GM19372 (cell line): ENCODE measurements around the gene EIF3F.
A peak's percentile ranks its signal among the peaks of the same experiment; 100 is the strongest.

Experiments used
- ATAC-seq: cut with Tn5 transposase; IDR thresholded peaks from one replicate; pipeline ENCODE4 v1.9.1; 2021; ENCODE audit warnings: mild to moderate bottlenecking, low read depth, moderate library complexity; ENCODE audit not compliant: unreplicated experiment

The EIF3F gene, protein sequence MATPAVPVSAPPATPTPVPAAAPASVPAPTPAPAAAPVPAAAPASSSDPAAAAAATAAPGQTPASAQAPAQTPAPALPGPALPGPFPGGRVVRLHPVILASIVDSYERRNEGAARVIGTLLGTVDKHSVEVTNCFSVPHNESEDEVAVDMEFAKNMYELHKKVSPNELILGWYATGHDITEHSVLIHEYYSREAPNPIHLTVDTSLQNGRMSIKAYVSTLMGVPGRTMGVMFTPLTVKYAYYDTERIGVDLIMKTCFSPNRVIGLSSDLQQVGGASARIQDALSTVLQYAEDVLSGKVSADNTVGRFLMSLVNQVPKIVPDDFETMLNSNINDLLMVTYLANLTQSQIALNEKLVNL

DNA sequence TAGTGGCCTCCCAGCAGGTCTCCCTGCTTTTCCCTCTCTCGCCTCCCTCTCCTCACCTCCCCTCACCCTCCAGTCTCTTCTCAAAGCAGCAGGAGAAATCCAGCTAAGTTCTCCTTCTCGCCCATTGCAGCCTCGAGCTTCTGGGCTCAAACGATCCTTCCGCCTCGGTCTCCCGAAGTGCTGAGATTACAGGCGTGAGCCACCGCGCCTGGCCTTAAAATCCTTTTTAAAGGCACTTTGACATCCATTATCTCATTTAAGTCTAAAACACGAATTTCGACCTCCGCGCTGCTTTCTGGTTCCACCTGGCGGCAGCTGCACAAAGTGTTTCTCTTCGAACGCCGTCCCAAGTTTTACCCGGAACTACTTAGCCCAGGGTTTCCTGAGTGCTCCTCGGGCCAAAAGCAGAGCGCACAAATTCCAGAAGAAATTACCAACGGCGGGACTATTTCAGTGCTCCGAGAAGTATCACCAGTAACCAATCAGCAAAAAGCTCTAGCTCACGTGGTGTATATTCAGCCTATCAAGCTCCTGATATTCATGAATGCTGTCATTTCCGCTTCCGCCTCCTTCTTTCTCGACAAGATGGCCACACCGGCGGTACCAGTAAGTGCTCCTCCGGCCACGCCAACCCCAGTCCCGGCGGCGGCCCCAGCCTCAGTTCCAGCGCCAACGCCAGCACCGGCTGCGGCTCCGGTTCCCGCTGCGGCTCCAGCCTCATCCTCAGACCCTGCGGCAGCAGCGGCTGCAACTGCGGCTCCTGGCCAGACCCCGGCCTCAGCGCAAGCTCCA, at the start of gene EIF3F:
Gene EIF3F (plus strand): TSS at position 570 of the 792 bp plus-strand sequence. CDS start 16 bp downstream, at position 586.
- peak; percentile 92 for ATAC-seq

DNA sequence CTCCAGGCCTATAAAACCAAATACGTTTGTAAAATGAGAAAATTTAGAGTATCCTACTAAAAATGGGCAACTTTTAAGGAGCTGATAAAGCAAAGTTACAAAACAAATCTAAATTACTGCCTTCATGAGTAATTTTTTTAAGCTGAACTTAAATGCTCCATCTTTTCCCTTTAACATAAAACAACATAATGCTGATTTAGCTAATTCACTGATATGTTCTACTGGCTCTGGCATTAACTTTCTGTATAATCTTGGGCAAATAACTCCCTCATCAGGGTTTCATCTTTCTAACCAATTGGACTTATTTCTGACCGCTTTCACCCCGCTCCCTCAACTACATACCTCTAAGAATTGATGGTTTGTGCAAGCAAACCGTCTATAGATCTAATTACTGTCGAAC, 46.0 kb upstream of the EIF3F start:
- ATAC-seq, result no peak

DNA sequence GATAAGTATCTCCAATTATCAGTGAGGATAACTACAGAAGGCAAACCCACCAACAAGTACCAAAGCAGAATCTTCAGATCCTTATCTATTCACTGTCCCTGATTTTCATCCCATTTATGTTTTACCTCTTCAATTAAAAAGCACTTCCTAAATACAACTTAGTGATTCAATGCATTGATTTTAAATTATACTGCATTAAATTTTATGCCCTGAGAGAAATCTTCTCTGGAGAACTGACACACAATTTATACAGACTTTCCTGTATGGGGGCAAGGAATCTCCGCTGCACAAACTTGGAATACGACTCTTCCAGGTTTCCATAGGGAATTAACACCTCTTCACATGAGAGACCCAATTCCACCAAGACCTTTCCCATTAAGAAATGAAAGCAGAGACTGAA, 45.5 kb upstream of the EIF3F start, which contains the start of gene OR10A3:
Gene OR10A3 (minus strand): TSS at position 101 of the 400 bp plus-strand sequence. CDS start 2,188 bp downstream, outside the sequence.
- no peak for ATAC-seq

DNA sequence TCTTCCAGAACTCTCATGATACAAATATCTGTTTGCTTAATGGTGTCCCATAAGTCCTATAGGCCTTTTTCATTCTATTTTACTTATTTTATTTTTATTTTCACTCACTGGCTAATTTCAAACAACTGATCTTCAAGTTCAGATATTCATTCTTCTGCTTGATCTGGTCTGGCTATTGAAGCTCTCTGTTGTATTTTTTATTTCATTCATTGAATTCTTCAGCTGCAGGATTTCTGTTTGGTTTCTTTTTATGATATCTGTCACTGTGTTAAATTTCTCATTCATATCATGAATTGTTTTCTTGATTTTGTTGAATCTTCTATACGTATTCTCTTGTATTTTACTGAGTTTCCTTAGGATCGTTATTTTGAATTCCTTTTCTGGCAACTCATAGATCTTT, 43.0 kb upstream of the EIF3F start:
- ATAC-seq, result no peak

DNA sequence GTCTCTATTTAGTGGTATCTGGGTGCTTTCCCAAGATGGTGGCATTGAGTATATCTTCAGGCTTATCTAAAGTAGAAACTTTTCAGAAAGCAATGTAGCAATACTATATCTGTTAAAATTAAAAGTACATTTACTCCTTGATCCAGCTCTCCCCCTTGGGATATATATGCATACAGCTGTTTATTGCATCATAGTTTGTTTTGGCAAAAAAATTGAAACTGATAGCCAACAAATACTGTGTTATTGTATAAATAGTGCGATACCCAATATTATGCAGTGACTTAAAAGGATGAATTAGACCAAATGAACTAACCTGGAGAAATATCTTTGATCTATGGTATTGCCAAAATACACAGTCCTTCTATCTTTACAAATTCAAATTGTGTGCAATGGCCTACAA, 37.2 kb upstream of the EIF3F start:
- ATAC-seq, result no peak

DNA sequence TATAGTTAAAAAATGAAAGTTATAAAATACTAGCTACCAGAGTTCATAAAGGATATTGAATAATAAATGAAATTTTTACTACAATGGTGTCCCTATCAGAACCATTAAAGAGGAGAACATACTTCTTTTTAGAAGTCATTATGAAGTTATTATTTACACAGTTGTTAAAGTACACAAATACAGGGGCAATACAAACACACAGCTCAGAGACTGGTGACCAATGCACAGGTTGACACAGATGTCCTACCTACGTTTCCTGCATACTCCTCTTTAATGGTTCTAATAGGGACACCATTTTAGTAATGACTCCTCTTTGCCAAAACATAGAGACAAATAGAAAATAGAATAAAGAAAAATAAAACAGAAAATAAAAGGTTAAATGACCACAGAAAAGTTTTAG, 31.9 kb upstream of the EIF3F start:
- ATAC-seq, result no peak

DNA sequence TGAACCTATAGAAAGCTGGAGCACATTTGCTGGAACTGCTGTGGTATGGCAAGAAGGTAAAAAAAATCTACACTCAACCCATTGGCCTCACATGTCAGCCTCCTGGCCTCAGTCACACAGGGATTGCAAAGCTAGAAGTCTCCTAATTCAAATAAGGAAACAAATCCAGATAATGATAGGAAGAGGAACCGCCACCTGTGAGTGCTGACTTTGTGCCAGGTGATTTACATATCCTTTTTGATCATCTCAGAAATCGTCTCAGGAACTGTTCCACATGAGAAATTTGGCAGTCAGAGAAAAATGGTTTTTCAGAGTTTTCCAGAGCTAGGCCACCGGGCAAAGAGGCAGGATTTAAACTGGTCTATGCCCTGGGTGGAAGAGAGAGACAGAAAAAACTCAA, 22.9 kb upstream of the EIF3F start:
- ATAC-seq, result no peak

DNA sequence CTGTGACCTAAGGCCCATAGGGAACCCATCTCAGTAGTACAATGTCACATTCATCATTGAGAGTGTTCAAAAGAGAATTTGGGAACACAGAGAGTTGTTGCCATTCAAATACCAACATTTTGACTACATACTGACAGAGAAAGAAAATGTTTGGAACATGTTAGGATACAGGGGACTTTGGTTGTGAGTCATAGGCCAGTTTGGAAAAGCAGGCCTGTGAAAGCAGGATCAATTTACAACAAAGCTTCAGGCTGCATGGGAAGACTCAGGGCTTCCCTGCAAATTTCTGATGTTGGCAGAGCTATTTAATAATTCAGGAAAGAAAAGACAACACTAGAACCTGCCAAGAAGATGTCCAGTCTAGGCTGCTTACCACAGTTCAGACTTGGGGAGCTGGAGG, 22.3 kb upstream of the EIF3F start:
- ATAC-seq, result no peak

DNA sequence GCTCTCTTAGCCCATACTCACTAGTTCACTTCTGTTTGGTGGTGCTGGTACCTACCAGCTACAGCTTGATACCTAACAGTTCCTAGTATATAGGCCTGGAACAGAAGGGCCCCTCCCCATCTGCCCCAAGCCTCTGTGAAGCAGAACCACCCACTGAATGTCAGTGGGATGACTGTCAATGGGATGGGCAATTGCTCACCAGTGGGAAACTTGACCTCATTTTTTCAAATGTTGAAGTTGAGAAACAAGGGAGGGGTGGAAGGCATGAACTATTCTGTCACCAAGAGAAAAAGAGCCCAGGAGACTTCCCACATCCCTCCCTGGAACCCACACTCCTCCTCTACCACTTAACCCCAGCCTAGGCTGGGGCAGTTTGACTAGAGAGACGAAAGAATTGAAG, 21.8 kb upstream of the EIF3F start, which contains the start of gene NLRP10:
Gene NLRP10 (minus strand): TSS at position 62 of the 400 bp plus-strand sequence. CDS start 1,952 bp downstream, outside the sequence.
- no peak for ATAC-seq

DNA sequence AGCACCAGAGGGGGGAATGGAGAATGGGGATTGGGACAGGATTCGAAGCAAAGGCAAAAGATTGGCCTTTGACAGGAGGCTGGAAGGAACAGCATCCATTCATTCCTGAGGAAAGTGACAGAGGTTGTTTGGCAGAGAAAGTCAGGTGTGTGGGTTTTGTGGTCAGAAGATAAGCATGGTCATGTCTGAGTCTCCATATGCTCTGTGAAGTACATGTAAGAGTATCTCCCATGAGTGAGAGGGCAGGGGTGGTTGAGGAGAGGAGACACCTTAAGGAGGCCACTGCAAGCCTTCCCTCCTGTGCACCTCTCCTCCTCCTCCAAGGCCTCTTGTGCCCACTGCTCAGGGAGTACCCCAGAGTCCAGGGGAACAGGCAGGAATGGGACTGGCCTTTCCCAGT, 20.0 kb upstream of the EIF3F start:
- no peak for ATAC-seq

DNA sequence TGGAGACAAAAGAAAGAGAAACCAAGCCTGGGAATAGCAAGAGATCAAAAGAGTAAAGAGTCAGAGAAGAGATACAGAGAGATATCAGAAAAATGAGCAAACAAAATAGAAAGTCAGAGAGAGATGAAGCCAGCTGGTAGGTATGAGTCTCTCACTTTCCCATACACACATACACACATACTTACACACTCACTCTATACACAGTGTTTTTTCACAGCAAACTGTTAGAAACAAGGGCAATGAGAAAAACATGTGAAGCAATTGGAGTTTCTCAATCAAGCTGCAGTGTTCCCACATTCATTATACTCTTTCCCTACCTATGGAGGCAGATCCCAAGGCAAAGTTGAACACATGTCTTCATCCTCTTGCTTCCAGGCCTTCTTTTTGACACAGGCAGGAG, 19.3 kb upstream of the EIF3F start:
- no peak for ATAC-seq

DNA sequence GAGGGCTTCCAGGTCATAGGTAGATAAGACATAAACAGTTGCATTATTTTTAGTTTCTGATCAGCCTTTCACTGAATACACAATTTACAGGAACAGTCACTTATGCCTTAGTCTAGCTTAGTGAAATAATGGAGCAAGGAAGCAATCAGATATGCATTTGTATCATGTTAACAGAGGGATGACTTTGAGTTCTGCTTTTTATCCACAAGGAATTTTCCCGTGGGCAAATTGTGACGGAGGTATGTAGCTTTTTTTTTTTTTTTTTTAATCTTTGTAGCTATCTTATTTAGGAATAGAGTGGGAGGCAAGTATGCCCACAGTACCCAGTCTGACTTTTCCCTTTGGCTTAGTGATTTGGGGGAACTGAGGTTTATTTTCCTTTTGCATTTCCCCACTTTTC, 18.5 kb upstream of the EIF3F start:
- ATAC-seq, result no peak

DNA sequence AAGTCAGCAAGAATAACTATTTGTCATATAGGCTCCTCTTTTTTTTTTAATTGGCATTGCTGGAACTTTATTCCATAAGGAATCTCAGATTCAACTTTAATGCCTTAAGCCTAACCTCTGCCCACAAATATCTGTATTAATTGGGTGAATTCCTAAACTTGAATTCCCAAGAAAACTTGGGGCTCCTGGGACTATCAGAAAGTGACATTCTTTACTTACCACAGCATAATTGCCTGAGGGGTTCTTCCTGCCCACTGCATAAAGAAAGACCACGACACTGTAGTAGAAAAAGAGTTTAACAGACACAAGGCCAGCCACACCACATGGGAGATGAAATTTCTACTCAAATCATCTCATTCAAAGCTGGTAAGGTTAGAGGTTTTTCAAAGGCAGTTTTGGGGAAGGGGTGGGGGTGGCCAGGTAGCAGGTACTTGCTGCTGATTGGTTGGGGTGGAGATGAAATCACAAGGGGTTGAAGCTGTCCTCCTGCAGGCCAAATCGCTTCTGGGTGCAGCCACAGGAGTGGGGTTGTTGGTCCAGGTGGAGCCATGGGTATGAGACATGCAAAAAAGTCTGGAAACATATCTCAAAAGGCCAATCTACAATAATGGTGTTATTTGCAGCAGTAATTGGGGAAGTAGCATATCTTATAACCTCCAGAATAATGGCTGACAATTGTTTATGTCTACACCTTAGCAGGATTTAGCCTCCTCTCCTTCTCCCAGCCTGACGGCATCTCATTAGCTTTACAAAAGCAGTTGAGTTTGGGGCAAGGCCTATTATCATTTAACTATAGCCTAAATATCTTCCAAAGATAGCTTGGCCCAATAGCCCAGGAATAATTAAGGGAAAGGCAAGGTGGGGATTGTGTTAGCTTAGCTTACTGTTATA, 17.1 kb upstream of the EIF3F start:
- no peak for ATAC-seq

DNA sequence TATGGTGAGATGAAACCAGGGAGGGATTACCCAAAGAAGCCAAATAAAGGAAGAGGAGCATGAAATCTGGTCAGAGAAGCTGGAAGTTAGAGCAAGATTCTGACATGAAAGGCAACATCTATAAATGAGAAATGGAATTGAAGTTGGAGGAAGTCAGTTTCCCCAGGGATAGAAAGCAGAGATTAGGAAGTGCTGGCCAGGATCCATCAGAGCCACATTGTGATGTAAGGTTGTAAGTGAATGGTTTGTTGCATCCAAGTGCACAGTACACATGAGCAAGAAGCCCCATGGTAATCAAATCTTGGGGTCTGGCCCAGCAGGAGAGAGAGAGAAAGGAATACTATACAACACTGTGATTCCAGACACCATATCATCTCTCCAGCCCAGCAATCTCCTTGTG, 15.3 kb upstream of the EIF3F start:
- no peak for ATAC-seq

DNA sequence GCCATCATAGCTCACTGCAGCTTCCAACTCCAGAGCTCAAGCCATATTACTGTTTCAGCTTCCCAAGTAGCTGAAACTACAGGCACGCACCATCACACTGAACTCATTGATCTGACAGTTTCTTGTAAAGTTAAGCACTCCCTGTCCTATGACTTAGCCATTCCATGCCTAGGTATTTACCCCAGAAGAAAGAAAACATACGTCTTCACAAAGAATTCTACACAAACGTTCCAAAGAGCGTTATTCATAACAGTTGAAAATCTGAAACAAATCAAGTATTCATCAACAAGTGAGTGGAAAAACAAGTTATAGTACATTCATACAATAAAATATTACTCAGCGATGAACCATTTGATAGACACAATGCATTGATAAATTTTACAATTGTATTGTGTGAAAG, 14.1 kb upstream of the EIF3F start:
- no peak for ATAC-seq

DNA sequence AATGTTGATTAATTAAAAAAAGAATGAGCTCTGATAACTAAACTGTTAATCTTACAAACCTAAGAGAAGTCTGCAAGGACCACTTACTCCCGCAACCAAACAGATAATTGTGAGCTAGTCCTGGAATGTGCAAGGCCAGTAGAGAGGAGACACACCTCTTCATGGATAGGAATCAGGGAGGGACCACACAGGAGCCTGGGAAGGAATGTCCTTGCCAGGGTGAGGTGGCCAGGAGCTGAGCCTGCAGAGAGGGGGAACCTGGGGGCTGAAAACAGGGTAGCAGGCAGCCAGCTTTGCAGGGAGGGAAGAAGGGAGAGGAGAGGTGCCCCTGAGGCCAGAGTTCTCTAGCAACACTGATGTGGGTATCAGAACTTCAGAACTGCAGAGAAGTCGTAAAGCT, 12.5 kb upstream of the EIF3F start:
- no peak for ATAC-seq

DNA sequence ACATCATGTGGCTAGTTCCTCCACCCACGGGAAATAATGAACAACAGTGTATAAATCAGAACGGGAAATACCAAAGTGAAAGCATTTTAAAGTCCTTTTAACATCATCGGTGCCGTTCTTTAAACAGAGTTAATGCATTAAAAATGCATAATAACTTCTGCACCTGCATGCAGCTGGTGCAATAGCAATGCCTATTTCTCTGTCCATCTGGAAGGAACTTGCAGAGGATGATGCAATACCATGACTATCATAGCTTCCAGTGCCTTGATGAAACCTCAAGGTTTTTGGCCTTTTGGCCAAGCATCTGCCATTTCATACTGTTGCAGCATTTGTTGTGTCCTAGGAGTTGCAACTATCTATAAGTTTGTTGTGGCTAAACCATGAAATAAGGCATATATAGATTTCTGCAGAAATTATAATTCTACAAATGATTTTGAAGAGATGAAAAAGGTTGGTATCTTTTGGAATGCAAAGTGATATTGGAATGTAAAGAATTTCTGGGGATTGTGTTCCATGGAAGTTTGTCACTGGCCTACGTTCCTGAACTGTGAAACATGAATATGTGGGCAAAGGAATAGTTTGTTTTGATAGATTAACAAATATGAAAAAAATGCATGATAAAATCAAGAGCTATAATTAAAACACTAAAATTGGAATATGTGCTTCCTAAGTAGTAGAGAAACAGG, 9.8 kb upstream of the EIF3F start:
- no peak for ATAC-seq

DNA sequence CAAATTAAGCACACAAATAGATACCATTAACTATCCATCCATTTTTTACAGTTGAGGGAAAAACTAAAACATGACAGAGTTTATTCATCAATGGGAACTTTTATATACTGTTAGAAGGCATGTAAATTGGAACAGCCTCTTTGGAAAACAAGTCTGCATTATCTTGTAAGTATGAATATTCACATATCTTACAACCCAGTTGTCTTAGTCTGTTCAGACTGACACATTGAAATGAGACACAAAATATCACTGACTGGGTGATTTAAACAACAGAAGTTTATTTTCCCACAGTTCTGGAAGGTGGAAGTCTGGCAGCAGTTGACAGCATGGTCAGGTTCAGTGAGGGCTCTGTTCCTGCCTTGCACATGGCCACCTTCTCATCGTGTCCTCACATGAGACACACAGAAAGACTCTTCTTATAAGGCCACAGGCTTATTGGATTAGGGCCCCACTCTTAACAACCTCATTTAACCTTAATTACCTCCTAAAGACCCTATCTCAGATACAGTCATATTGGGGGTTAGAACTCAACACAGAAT, 5.4 kb upstream of the EIF3F start:
- no peak for ATAC-seq

DNA sequence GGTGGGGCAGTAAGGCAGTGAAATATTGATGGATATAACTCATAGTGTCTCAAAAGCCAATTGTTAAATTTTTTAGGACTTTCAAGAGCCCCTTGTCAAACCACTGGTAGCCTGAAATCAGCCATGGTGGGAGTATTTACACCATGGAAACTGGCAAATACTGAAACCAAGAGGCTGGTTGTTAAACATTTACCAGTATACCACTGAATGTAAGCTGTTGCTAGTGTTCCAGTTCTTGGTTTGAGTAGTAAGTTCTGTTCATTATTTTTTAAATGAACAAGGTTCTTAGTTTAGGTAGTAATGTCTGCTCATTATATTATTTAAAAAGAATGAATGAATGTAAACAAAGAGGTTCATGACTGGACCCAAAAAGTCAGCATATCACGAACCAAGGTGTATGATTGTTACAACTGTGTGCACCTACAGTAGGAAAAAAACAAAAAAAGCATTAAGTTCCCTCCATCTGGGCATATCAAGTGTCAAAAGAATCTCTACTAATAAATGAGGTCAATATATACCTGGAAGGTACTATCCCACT, 4.5 kb upstream of the EIF3F start:
- peak; percentile 37 for ATAC-seq
